HT1080 (cell line): ENCODE measurements around the gene HIKESHI. TPM values are rescaled to one million over a fixed set of nuclear protein-coding genes. Genes with fewer than 3 reads are reported as not detected.

Source experiments
- DNase-seq: peaks from one replicate; pipeline ENCODE4 v3.0.0-alpha.2; 2015; ENCODE audit warnings: low read depth
- small RNA-seq: library from RNA; depleted of rRNA; stranded (forward); fragments of <200 nt; gene quantifications from one replicate; pipeline ENCODE3, GENCODE V24; 2014
- total RNA-seq: library from RNA; depleted of rRNA; stranded (reverse); fragments of >200 nt; shearing (Covaris generic); gene quantifications from 2 replicates; pipeline ENCODE4 v1.2.3, GENCODE V29; 2014; rRNA removed

Gene HIKESHI
- total RNA-seq, 1 experiment from 2014 or later = 64.1 TPM

DNA sequence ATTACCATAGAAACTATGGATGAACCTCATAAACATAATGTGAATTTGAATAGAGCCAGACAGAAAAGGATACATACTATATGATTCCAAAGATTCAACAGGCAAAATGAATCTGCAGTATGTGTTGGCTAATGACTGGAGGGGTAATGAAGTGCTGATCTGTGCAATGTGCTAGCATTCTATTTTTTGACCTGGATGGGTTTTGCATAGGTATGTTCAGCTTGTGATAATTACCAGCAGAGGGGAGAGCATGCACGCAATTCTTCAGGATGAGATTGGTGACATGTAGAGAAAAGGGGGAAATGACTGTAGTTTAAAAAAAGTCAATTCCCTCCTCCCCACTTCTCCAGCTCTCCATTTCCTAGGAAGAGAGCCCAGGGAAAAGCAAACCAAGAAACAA lies 72.0 kb downstream of the HIKESHI start:
- DNase-seq = no peak

GRCh38 chr11:86374586-86374985 lies 72.5 kb downstream of the HIKESHI start, which contains the start of gene CCDC81:
TSS of gene CCDC81 (plus strand) at chr11:86374887. CDS start at chr11:86375164, 277 bp downstream.
- no peak for DNase-seq

- DNase-seq = no peak
These were observed 75.9 kb downstream of the HIKESHI start for GRCh38 chr11:86377972-86378371.

GRCh38 chr11:86380295-86381059 lies 78.4 kb downstream of the HIKESHI start:
- no peak for DNase-seq

DNA sequence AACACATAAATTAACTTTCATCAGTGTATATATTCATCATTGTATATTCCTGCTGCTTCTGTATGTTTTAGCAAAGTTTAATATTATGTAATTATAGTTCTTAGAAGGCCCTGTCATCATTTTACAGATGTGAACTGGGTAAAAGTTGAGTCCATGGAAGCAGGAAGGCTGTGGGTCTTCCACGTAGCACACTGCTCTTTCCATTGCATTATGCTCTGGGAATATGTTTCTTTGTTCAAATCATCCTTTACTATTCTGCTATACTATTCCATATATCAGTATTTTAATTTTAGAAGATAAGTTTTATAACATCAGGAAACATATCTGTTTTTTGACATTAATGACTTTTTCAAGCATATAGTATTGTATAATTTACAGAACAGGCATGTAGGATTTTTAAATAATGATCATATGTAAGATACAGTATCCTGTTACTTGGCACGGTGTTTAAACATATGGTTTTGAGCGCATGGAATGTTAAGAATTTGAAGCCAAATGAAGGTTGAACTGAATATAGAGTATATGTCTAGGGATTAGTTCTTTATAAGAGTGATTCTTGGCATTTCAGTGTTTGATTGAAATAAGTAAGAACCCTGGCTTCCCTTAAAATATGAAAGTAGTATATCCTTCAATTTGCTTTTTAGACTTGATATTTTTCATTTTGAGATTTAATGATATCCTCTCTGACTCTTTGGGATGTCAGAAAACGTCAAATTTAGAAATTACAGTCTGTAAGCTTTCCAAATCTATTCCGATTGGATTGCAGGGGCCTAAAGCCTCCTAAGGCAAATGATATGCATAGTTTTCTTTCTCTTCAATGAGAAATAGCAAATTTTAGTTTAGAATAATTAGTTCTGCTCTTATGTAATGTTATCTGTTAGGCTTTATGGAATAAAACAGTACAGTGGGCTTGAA lies 81.3 kb downstream of the HIKESHI start:
- DNase-seq = no peak

DNA sequence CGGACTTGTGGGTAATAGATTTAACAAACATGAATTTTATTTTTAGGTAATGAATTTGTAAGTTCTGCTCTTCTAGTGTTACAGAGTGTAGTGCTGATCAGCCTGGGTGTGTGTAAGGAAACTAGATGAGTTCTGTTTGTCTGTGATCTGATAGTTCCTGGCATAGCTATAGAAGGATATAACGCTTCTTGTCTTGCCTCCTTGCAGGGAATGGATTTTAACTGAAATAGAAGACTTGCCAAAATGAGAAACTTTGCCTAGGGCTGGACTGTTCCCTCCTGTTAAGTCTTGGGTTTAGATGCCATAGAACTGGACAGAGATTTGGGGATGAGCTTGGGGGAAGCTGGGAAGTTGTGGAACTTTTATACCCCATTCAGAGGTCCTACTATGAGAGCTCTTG lies 84.2 kb downstream of the HIKESHI start:
- no peak for DNase-seq

GRCh38 chr11:86386746-86387145 lies 84.7 kb downstream of the HIKESHI start:
- DNase-seq = no peak

- DNase-seq = no peak
These were observed 86.2 kb downstream of the HIKESHI start for GRCh38 chr11:86388198-86388597.

- DNase-seq = peak; percentile 73
These were observed 88.4 kb downstream of the HIKESHI start for GRCh38 chr11:86390487-86390886.

- DNase-seq = no peak
These were observed 93.1 kb downstream of the HIKESHI start for GRCh38 chr11:86395061-86395551.

Small RNAs within 50 kb of the gene (small RNA-seq; reads per million reads assigned to genes)
- gene RN7SL225P = not detected

Other genes starting within 250 kb of the HIKESHI start
- gene PICALM, start 233.2 kb upstream of the HIKESHI start, total RNA-seq = 92.3 and 164 TPM in 2 replicates
- 27.6 and 38.1 TPM in 2 replicates for gene EED, start 57.5 kb upstream of the HIKESHI start, total RNA-seq
- gene CCDC81, start 72.6 kb downstream of the HIKESHI start, total RNA-seq = 0.19 TPM in 1 of 2 replicates, not detected in the other